Esophagus muscularis mucosa (tissue), 4 donors: Measurements from ENCODE around the gene MORC3.

Experiments used
- CTCF ChIP-seq, 3 experiments: fragments of 200-600 bp in 2 of 3; fragments of 450-650 bp in 1 of 3; sonication (generic) in 2 of 3; IDR thresholded peaks; one replicate each; pipeline ENCODE4 v1.5.1; 2017 to 2019; ENCODE audit warnings: antibody characterized with exemption in 3 of 3, mild to moderate bottlenecking in 2 of 3, moderate library complexity in 1 of 3
- EP300 ChIP-seq: sonication (generic); formaldehyde crosslinking; IDR thresholded peaks from one replicate; pipeline ENCODE4 v1.6.1; 2017; ENCODE audit warnings: antibody characterized with exemption
- POLR2A ChIP-seq: fragments of 450-650 bp; IDR thresholded peaks from one replicate; pipeline ENCODE4 v1.6.1; 2017; ENCODE audit warnings: antibody characterized with exemption, moderate library complexity, mild to moderate bottlenecking, low read depth
- POLR2AphosphoS5 ChIP-seq, 2 donors: sonication (generic); formaldehyde crosslinking; IDR thresholded peaks; one replicate each; pipeline ENCODE4 v1.6.1; 2017; ENCODE audit warnings: antibody characterized with exemption in 2 of 2

DNA sequence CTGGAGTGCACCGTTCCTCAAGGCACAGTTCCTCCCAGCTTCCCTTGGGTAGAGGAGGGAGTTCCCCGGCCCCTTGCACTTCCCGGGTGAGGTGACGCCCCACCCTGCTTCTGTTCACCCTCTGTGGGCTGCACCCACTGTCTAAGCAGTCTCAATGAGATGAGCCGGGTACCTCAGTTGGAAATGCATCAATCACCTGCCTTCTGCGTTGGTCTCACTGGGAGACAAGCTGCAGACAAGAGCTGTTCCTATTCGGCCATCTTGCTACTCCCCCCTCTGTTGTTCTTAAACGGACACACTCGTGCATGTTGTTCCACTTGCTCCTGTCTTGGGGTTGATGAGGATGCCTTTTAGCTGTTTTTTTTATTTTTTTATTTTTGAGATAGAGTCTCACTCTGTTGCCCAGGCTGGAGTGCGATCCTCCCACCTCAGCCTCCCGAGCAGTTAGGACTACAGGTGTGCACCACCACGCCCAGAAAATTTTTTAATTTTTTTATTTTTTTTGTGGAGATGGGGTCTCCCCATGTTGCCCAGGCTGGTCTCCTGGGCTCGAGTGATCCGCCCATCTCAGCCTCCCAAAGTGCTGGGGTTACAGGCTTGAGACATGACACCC, 3.0 kb upstream of the MORC3 start:
- TF ChIP-seq CTCF (IDR thresholded peaks at IDR 0.05) = no peak
- no peak for TF ChIP-seq POLR2AphosphoS5 (IDR thresholded peaks at IDR 0.05)
- TF ChIP-seq POLR2A = no peak
- no peak for TF ChIP-seq EP300
